Stimulated activated CD4-positive, alpha-beta T cell treated with anti-CD3 and anti-CD28 coated beads, Interleukin-12 subunit alpha, Interleukin-12 subunit beta, amount 100 ng/mL, for 4 hours (primary cell): Measurements from ENCODE around the gene TCTN1.
"Not testable (repeated sequence)": the region's sequence is repeated elsewhere in the genome, so short reads cannot be mapped to it uniquely, and the experiment has no call there.

Source experiments
- DNase-seq: peaks from one replicate; pipeline ENCODE4 v3.0.0-alpha.2; 2020

TCTN1 gene

GRCh38 chr12:110613771-110614684 lies at the start of gene TCTN1:
TCTN1 (plus strand) TSS chr12:110614129; CDS start chr12:110614183, 54 bp downstream.
- peak; percentile 96 for DNase-seq

GRCh38 chr12:110564471-110564991 lies 49.4 kb upstream of the TCTN1 start:
- no peak for DNase-seq

- DNase-seq = no peak
Observed at GRCh38 chr12:110565894-110566871, 47.7 kb upstream of the TCTN1 start.

- no peak for DNase-seq
Observed at GRCh38 chr12:110566993-110567392, 46.9 kb upstream of the TCTN1 start.

- no peak for DNase-seq
Observed at GRCh38 chr12:110568752-110569151, 45.2 kb upstream of the TCTN1 start.

GRCh38 chr12:110569838-110570237 lies 44.1 kb upstream of the TCTN1 start:
- DNase-seq = not testable (repeated sequence)

GRCh38 chr12:110570798-110571197 lies 43.1 kb upstream of the TCTN1 start:
- not testable (repeated sequence) for DNase-seq

GRCh38 chr12:110574044-110574443 lies 39.9 kb upstream of the TCTN1 start:
- DNase-seq = no peak

- DNase-seq = not testable (repeated sequence)
Observed at GRCh38 chr12:110574717-110575230, 39.2 kb upstream of the TCTN1 start.

GRCh38 chr12:110575326-110575725 lies 38.6 kb upstream of the TCTN1 start:
- DNase-seq = no peak

- no peak for DNase-seq
Observed at GRCh38 chr12:110576504-110576903, 37.4 kb upstream of the TCTN1 start.

- DNase-seq = no peak
Observed at GRCh38 chr12:110577864-110578693, 35.9 kb upstream of the TCTN1 start.

- no peak for DNase-seq
Observed at GRCh38 chr12:110578694-110579534, 35.0 kb upstream of the TCTN1 start.

GRCh38 chr12:110579535-110580253 lies 34.2 kb upstream of the TCTN1 start:
- no peak for DNase-seq

- DNase-seq = no peak
Observed at GRCh38 chr12:110581931-110582275, 32.0 kb upstream of the TCTN1 start.

- peak; percentile 78 for DNase-seq
Observed at GRCh38 chr12:110582276-110583136, 31.4 kb upstream of the TCTN1 start.

GRCh38 chr12:110583137-110584059 lies 30.5 kb upstream of the TCTN1 start, which contains the start of gene PPTC7:
PPTC7 (minus strand) TSS chr12:110583318; CDS start chr12:110583031, 287 bp downstream.
- peak; percentile 96 for DNase-seq

- no peak for DNase-seq
Observed at GRCh38 chr12:110585231-110585799, 28.6 kb upstream of the TCTN1 start.
